GM12878 (cell line): Measurements from ENCODE around the gene CFAP157. TPM values are rescaled to one million over a fixed set of nuclear protein-coding genes. Genes with fewer than 3 reads are reported as not detected.

Source experiments
- ATAC-seq: fragments of 200-7000 bp; cut with Tn5 transposase; 3 replicates; pipeline ENCODE4 v1.9.1; 2020; ENCODE audit warnings: mild to moderate bottlenecking, moderate library complexity
- BruUV-seq: library from RNA; stranded (reverse); fragments of 400-500 nt; replicated peaks from 2 replicates; lab custom pipeline; 2021; lab: Mats Ljungman, UMichigan
- CTCF ChIA-PET: fragments of 300-600 bp; sonication (Branson Sonifier 250); formaldehyde crosslinking; extraction: SDS; loops from one replicate; lab custom pipeline; 2021; ENCODE audit warnings: inconsistent platforms; lab: Yijun Ruan, JAX
- POLR2A ChIA-PET: fragments of 350-600 bp; formaldehyde crosslinking; extraction: SDS; loops from one replicate; lab custom pipeline; 2021; ENCODE audit warnings: inconsistent platforms; lab: Charles Lee
- RAD21 ChIA-PET: fragments of 300-600 bp; sonication (Branson Sonifier 250); formaldehyde crosslinking; loops from one replicate; lab custom pipeline; 2023; ENCODE audit warnings: antibody characterized with exemption; ENCODE audit not compliant: unreplicated experiment; lab: Charles Lee
- SMC1A ChIA-PET: fragments of 300-600 bp; sonication (Branson Sonifier 250); formaldehyde crosslinking; loops from one replicate; lab custom pipeline; 2023; ENCODE audit not compliant: unreplicated experiment, uncharacterized antibody; lab: Charles Lee
- DNase-seq: peaks from one replicate; pipeline ENCODE4 v3.0.0-alpha.2; 2011; ENCODE audit warnings: low read depth, low spot score
- FAIRE-seq: peaks from 3 replicates; lab custom pipeline; 2011; peaks lifted over from hg19 to GRCh38; lab: Jason Lieb, UNC
- H2AFZ ChIP-seq: 2 replicates; pipeline ENCODE4 v1.6.0; 2011; ENCODE audit warnings: low read depth, low read length, control low read depth; ENCODE audit not compliant: control insufficient read depth
- H3K27ac ChIP-seq: 2 replicates; pipeline ENCODE4 v1.5.1; 2011; ENCODE audit warnings: control low read depth; ENCODE audit not compliant: control insufficient read depth, insufficient read depth
- H3K27me3 ChIP-seq, 2 experiments: replicated peaks in 1 of 2; 2 replicates each; pipeline versions ENCODE4 v1.6.0 to v1.6.1; 2011; ENCODE audit warnings: low read length in 1 of 2; ENCODE audit not compliant: control insufficient read depth in 2 of 2, insufficient read depth in 2 of 2
- H3K36me3 ChIP-seq, 2 experiments: 2 replicates each; pipeline ENCODE4 v1.5.1; 2011; ENCODE audit warnings: low read length in 1 of 2; ENCODE audit not compliant: control insufficient read depth in 2 of 2, insufficient read depth in 2 of 2
- H3K4me1 ChIP-seq: 2 replicates; pipeline ENCODE4 v1.6.1; 2011; ENCODE audit warnings: mild to moderate bottlenecking, low read length, moderate library complexity, mixed read lengths; ENCODE audit not compliant: control insufficient read depth, insufficient read depth
- H3K4me2 ChIP-seq: 2 replicates; pipeline ENCODE4 v1.6.0; 2011; ENCODE audit warnings: control low read depth; ENCODE audit not compliant: control insufficient read depth, insufficient read depth
- H3K4me3 ChIP-seq: fragments of 200-600 bp; sonication (generic); 2 replicates; pipeline ENCODE4 v1.5.1; 2016
- H3K79me2 ChIP-seq: 2 replicates; pipeline ENCODE4 v1.6.0; 2011; ENCODE audit warnings: low read length; ENCODE audit not compliant: control insufficient read depth, insufficient read depth
- H3K9ac ChIP-seq: 2 replicates; pipeline ENCODE4 v1.8.0; 2011; ENCODE audit warnings: low read length, control low read depth, mixed read lengths; ENCODE audit not compliant: control insufficient read depth, insufficient read depth
- H3K9me3 ChIP-seq: replicated peaks from 3 replicates; pipeline ENCODE4 v1.5.1; 2011; ENCODE audit warnings: mild to moderate bottlenecking, low read length; ENCODE audit not compliant: control insufficient read depth, insufficient read depth
- H4K20me1 ChIP-seq: 2 replicates; pipeline ENCODE4 v1.6.0; 2011; ENCODE audit not compliant: control insufficient read depth, insufficient read depth
- ATF2 ChIP-seq: IDR thresholded peaks from 2 replicates; pipeline ENCODE4 v1.6.1; 2012; ENCODE audit warnings: low read length, inconsistent platforms
- BHLHE40 ChIP-seq, 2 experiments: fragments of 450-650 bp in 1 of 2; IDR thresholded peaks; 2 replicates each; pipeline ENCODE4 v1.6.1; 2011 to 2017; ENCODE audit warnings: low read depth in 2 of 2, borderline replicate concordance in 1 of 2, improper control_type of control experiment in 1 of 2, low read length in 1 of 2, mild to moderate bottlenecking in 1 of 2
- BRCA1 ChIP-seq: IDR thresholded peaks from 2 replicates; pipeline ENCODE4 v1.6.1; 2011; ENCODE audit warnings: low read depth, low read length, improper control_type of control experiment
- CREB1 ChIP-seq: IDR thresholded peaks from 2 replicates; pipeline ENCODE4 v1.6.1; 2012; ENCODE audit warnings: low read depth, mild to moderate bottlenecking, inconsistent platforms
- MLLT1 ChIP-seq: fragments of 450-650 bp; IDR thresholded peaks from 2 replicates; pipeline ENCODE4 v1.6.1; 2016; ENCODE audit warnings: mild to moderate bottlenecking
- PBX3 ChIP-seq: IDR thresholded peaks from 2 replicates; pipeline ENCODE4 v1.6.1; 2011; ENCODE audit warnings: mild to moderate bottlenecking, low read depth, low read length, moderate library complexity; ENCODE audit not compliant: insufficient replicate concordance
- POLR2A ChIP-seq: IDR thresholded peaks from 2 replicates; pipeline ENCODE4 v1.6.1; 2011; ENCODE audit warnings: low read depth, mild to moderate bottlenecking, low read length
- RAD21 ChIP-seq: IDR thresholded peaks from 2 replicates; pipeline ENCODE4 v1.6.1; 2011; ENCODE audit warnings: mild to moderate bottlenecking, low read depth, low read length, moderate library complexity; ENCODE audit not compliant: insufficient read depth
- SUPT20H ChIP-seq: IDR thresholded peaks from 2 replicates; pipeline ENCODE4 v1.6.1; 2011; ENCODE audit warnings: low read depth, mild to moderate bottlenecking, low read length, moderate library complexity, borderline replicate concordance; ENCODE audit not compliant: control insufficient read depth
- ZNF24 ChIP-seq: fragments of 450-650 bp; IDR thresholded peaks from 2 replicates; pipeline ENCODE4 v1.6.1; 2017; ENCODE audit warnings: antibody characterized with exemption, mild to moderate bottlenecking
- WGBS: methylation state at CpG from one replicate; pipeline ENCODE4 v1.1.6; 2016; ENCODE audit warnings: low lambda C conversion rate; ENCODE audit not compliant: insufficient replicate concordance, insufficient coverage; ENCODE audit errors: missing lambda C conversion rate; 5-methylcytosine and 5-hydroxymethylcytosine counted together
- in situ Hi-C: fragments of 300-500 bp; cut with MboI; formaldehyde crosslinking; loops from 9 replicates; pipeline ENCODE4 v1.14.3; 2018; ENCODE audit warnings: mixed read lengths
- intact Hi-C: fragments of 100-400 bp; cut with micrococcal nuclease; formaldehyde crosslinking; loops from one replicate; pipeline ENCODE4 v1.14.2; 2022; ENCODE audit not compliant: unreplicated experiment
- polyA plus RNA-seq, 11 experiments: library from polyadenylated mRNA; depleted of rRNA in 4 of 11; unstranded in 6 of 11; stranded (reverse) in 5 of 11; fragments of >200 nt; fragmentation: Nextera tagmentation in 4 of 11; fragmentation: Illumina TruSeq in 1 of 11; extraction: Ambion mirVana in 4 of 11; extraction: Trizol in 1 of 11; gene quantifications; 1 replicate in 1 of 11; 2 replicates in 10 of 11; pipeline versions ENCODE4 v1.2.1 to v1.2.3, GENCODE V29; 2011 to 2016; ENCODE audit warnings: inconsistent platforms in 2 of 11, missing spikeins in 2 of 11, low read depth in 1 of 11
- total RNA-seq, 4 experiments: library from RNA; depleted of rRNA in 3 of 4; stranded (reverse); fragments of >200 nt in 3 of 4; fragmentation: Illumina TruSeq in 1 of 4; extraction: Trizol in 1 of 4; gene quantifications; 2 replicates each; pipeline versions ENCODE4 v1.2.1 to v1.2.3, GENCODE V29; 2013 to 2021

The CFAP157 gene
- total and polyA plus RNA-seq, 10 of the 15 experiments (the other 5 are each of a cell fraction or from before 2014, with no cell fraction given) = 0.08 to 0.72 TPM; not detected in 8

GRCh38 chr9:127762111-127762676, 55.4 kb downstream of the CFAP157 start:
- no peaks in the 10 kb centered on the region; the same call in 1 of the 2 replicates for H3K79me2 ChIP-seq
- no peak for ATAC-seq
- no peaks in the 10 kb centered on the region for H3K27me3 ChIP-seq
- intact Hi-C loops = no loop called here
- 0 out of 2 replicates have a peak, but pooled peaks cover 2% of the 10 kb centered on the region for H4K20me1 ChIP-seq
- ChIA-PET SMC1A (interaction anchor here (0.9 to 2.1 kb wide), 3 partner anchors 16 to 107 kb away, joined by 3 to 5 read pairs (median 4); no protein-coding TSS in a partner anchor), CTCF (interaction anchor here (1.2 to 1.3 kb wide), 2 partner anchors 9 to 108 kb away, joined by 4 read pairs; no protein-coding TSS in a partner anchor), POLR2A (interaction anchor here (1.5 kb wide), 1 partner anchor 9 kb away, joined by 3 read pairs; no protein-coding TSS in a partner anchor), RAD21 (no interaction called here)
- 0 out of 2 replicates have a peak, but pooled peaks cover under 1% of the 10 kb centered on the region for H3K4me1 ChIP-seq
- H3K27ac ChIP-seq = no peak overlapping the region
- in situ Hi-C loops = no loop called here
- no TSS peak for BruUV-seq
- no peak overlapping the region for H2AFZ ChIP-seq
- no peak for FAIRE-seq
- no peaks in the 10 kb centered on the region for H3K9me3 ChIP-seq
- H3K36me3 ChIP-seq = peaks cover 5 to 17% of the 10 kb centered on the region in 2 experiments
- no peak overlapping the region for H3K4me2 ChIP-seq
- no peak overlapping the region for H3K9ac ChIP-seq
- H3K4me3 ChIP-seq = no peak overlapping the region
- TF ChIP-seq RAD21 (no peak), CREB1 (no peak), PBX3 (no peak), POLR2A (no peak), BRCA1 (no peak), BHLHE40 (IDR thresholded peaks at IDR 0.05; ENCODE audit: borderline replicate concordance in 1 of 2, low read depth in 2 of 2, low read length in 1 of 2) (no peak), SUPT20H (no peak), ATF2 (no peak), ZNF24 (no peak), MLLT1 (no peak)
- no peak for DNase-seq
- WGBS = 86% methylated on average over 14 of the region's 16 CpGs
